Stomach (tissue), 9 donors: ENCODE measurements around the gene MOB3B. TPM values are rescaled to one million over a fixed set of nuclear protein-coding genes. Genes with fewer than 3 reads are reported as not detected.

Experiments
- DNase-seq, 2 donors: peaks; one replicate each; pipeline versions ENCODE4 v3.0.0 to v3.0.0-alpha.2; 2013 to 2019
- H3K27ac ChIP-seq, 5 donors: fragments of 200-600 bp in 4 of 5; sonication (generic) in 4 of 5; one replicate each; pipeline ENCODE4 v1.5.1; 2013 to 2019; ENCODE audit warnings: mild to moderate bottlenecking in 1 of 5, moderate library complexity in 1 of 5
- H3K27me3 ChIP-seq, 3 donors: fragments of 200-600 bp; sonication (generic); one replicate each; pipeline ENCODE4 v1.5.1; 2017 to 2019; ENCODE audit warnings: mixed run types in 1 of 3
- H3K36me3 ChIP-seq, 4 donors: fragments of 200-600 bp; sonication (generic); 1 replicate in 3 of 4; 2 replicates in 1 of 4; pipeline ENCODE4 v1.5.1; 2016 to 2019
- H3K4me1 ChIP-seq, 4 donors: fragments of 200-600 bp; sonication (generic); one replicate each; pipeline ENCODE4 v1.5.1; 2016 to 2019
- H3K4me3 ChIP-seq, 4 donors: fragments of 200-600 bp; sonication (generic) in 3 of 4; one replicate each; pipeline ENCODE4 v1.5.1; 2016 to 2019; ENCODE audit warnings: mild to moderate bottlenecking in 1 of 4
- H3K9me3 ChIP-seq, 4 donors: fragments of 200-600 bp; sonication (generic); one replicate each; pipeline ENCODE4 v1.5.1; 2016 to 2019
- EP300 ChIP-seq: sonication (generic); formaldehyde crosslinking; IDR thresholded peaks from one replicate; pipeline ENCODE4 v1.6.1; 2017; ENCODE audit warnings: antibody characterized with exemption
- POLR2A ChIP-seq, 4 donors: fragments of 450-650 bp; IDR thresholded peaks; one replicate each; pipeline ENCODE4 v1.6.1; 2016; ENCODE audit warnings: antibody characterized with exemption in 4 of 4, control low read depth in 2 of 4, mild to moderate bottlenecking in 1 of 4, moderate library complexity in 1 of 4
- POLR2AphosphoS5 ChIP-seq, 3 donors: sonication (generic); formaldehyde crosslinking; IDR thresholded peaks; one replicate each; pipeline ENCODE4 v1.6.1; 2016; ENCODE audit warnings: antibody characterized with exemption in 3 of 3
- WGBS, 5 donors: extraction: QIAGEN DNeasy Blood & Tissue Kit in 3 of 5; methylation state at CpG; one replicate each; pipeline versions ENCODE4 v1.1.5 to v1.1.7; 2013 to 2018; 5-methylcytosine and 5-hydroxymethylcytosine counted together
- intact Hi-C: fragments of 100-400 bp; cut with DNase I; formaldehyde crosslinking; loops from one replicate; pipeline ENCODE4 v1.15.1; 2023; ENCODE audit warnings: low total_unique reads
- polyA plus RNA-seq, 3 donors: library from polyadenylated mRNA; stranded (reverse); fragments of 200-250 nt; gene quantifications; one replicate each; pipeline ENCODE4 v1.2.3, GENCODE V29; 2013
- total RNA-seq, 5 donors: library from RNA; depleted of rRNA; stranded (reverse); fragments of >200 nt; gene quantifications; one replicate each; pipeline versions ENCODE4 v1.1.0 to v1.2.3, GENCODE V29; 2014 to 2016
- TF ChIP-seq, protein P1 (sequence below), 7 experiments: fragments of 450-650 bp in 4 of 7; fragments of 200-600 bp in 3 of 7; sonication (generic) in 3 of 7; IDR thresholded peaks; one replicate each; pipeline ENCODE4 v1.5.1; 2016 to 2019; ENCODE audit warnings: antibody characterized with exemption in 7 of 7, control low read depth in 2 of 7, mild to moderate bottlenecking in 1 of 7
- donor health status: healthy with polysubstance abuse.
- donor health status: Bipolar disorder and iron deficiency.
- donor health status: healthy.

The MOB3B gene
- total and polyA plus RNA-seq, 8 donors: 4.0 to 32.7 (median 9.7) TPM

GRCh38 chr9:27340285-27340674, 189.3 kb downstream of the MOB3B start:
- Histone ChIP-seq H3K4me3 (no peak overlapping the region), H3K27ac (peak overlapping the region in 4 of 5 donors; percentile 19 to 79 (median 71)), H3K9me3 (no peaks in the 10 kb centered on the region), H3K27me3 (no peaks in the 10 kb centered on the region), H3K36me3 (no peaks in the 10 kb centered on the region), H3K4me1 (peaks cover 36 to 50% (median 48%) of the 10 kb centered on the region in 4 donors)
- intact Hi-C loops: no loop called here
- TF ChIP-seq POLR2A (IDR thresholded peaks at IDR 0.05): no peak
- TF ChIP-seq, protein P1, sequence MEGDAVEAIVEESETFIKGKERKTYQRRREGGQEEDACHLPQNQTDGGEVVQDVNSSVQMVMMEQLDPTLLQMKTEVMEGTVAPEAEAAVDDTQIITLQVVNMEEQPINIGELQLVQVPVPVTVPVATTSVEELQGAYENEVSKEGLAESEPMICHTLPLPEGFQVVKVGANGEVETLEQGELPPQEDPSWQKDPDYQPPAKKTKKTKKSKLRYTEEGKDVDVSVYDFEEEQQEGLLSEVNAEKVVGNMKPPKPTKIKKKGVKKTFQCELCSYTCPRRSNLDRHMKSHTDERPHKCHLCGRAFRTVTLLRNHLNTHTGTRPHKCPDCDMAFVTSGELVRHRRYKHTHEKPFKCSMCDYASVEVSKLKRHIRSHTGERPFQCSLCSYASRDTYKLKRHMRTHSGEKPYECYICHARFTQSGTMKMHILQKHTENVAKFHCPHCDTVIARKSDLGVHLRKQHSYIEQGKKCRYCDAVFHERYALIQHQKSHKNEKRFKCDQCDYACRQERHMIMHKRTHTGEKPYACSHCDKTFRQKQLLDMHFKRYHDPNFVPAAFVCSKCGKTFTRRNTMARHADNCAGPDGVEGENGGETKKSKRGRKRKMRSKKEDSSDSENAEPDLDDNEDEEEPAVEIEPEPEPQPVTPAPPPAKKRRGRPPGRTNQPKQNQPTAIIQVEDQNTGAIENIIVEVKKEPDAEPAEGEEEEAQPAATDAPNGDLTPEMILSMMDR (IDR thresholded peaks at IDR 0.05): no peak
- 49 to 56% (median 51%) methylated on average over 5 of the region's 5 CpGs for WGBS, 5 donors
- no peak for DNase-seq

GRCh38 chr9:27339661-27340284, 189.8 kb downstream of the MOB3B start:
- Histone ChIP-seq H3K4me1 (peaks cover 36 to 50% (median 48%) of the 10 kb centered on the region in 4 donors), H3K9me3 (no peaks in the 10 kb centered on the region), H3K27me3 (no peaks in the 10 kb centered on the region), H3K27ac (peak overlapping the region; percentile 19 to 79 (median 70)), H3K36me3 (no peaks in the 10 kb centered on the region), H3K4me3 (no peak overlapping the region)
- intact Hi-C loops: no loop called here
- WGBS, 5 donors: 36 to 47% (median 41%) methylated on average over 11 of the region's 11 CpGs
- TF ChIP-seq POLR2AphosphoS5 (IDR thresholded peaks at IDR 0.05) (no peak), POLR2A (IDR thresholded peaks at IDR 0.05) (no peak), EP300 (no peak)
- TF ChIP-seq, protein P1 (IDR thresholded peaks at IDR 0.05): no peak
- no peak for DNase-seq

DNA sequence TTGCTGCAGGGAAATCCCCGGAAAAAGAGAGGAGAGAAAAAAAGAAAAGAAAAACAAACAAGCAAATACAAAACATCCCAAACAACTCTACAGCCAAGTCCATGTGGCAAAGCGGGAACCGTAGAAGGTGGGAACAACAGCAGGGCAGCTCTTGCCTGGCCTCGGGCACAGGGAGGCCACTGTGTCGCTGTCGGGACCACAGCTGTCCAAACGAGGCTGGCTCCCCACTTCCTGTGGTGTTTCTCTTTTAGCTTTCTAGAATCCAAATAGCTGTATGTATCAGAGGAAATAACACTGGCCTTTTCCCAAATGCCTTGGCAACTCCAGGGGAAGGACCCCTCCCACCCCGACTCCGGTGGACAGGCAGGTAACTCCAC, 191.1 kb downstream of the MOB3B start:
- Histone ChIP-seq H3K27ac (peak overlapping the region; percentile 25 to 79 (median 70)), H3K4me1 (peaks cover 36 to 55% (median 52%) of the 10 kb centered on the region in 4 donors), H3K36me3 (no peaks in the 10 kb centered on the region), H3K9me3 (no peaks in the 10 kb centered on the region), H3K27me3 (no peaks in the 10 kb centered on the region), H3K4me3 (peak overlapping the region in 1 of 4 donors; percentile 3)
- no peak for DNase-seq
- intact Hi-C loops: no loop called here
- 45 to 53% (median 49%) methylated on average over 9 of the region's 9 CpGs for WGBS, 5 donors
- TF ChIP-seq, protein P1 (IDR thresholded peaks at IDR 0.05): no peak
- TF ChIP-seq EP300 (no peak), POLR2A (IDR thresholded peaks at IDR 0.05) (no peak), POLR2AphosphoS5 (IDR thresholded peaks at IDR 0.05) (no peak)

DNA sequence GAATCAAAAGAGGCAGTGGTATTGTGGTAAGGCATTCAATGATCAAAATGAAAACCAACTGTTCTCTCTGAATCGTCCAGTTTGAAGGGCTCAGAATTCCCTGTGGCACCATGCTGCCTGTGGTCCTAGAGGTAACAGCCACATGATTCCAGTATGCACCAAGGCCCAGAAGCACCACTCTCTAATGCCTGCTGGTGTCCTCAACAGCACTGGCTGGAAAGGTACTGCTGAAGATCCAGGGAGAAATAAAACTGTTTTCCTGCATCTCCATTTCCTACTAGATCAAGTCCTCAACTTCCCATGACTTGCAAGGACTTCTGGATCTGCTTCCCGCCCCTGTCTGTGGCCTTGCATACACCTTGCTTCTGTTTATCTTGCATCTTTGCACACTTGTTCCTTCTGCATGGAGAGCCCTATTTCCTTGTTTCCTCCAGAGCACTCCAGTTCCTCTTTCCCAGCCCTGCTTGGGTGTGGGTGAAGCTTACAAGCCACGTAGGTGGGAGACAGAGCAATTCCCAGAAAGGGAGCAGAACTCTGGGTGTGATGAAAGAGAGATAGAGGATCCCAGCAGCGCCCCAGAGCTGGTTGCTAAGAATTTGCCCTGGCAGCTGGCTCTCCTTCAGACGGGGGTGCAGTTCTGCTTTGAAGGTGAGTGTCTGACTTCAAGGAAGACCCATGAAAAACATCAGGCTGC, 191.6 kb downstream of the MOB3B start:
- TF ChIP-seq POLR2AphosphoS5 (IDR thresholded peaks at IDR 0.05) (peak in 2 of 3 donors; percentile 60 to 70), POLR2A (IDR thresholded peaks at IDR 0.05) (no peak)
- 30 to 50% (median 41%) methylated on average over 5 of the region's 5 CpGs for WGBS, 5 donors

More for the DNA sequence above, 191.6 kb downstream of the MOB3B start:
- Histone ChIP-seq H3K4me3 (peak overlapping the region in 1 of 4 donors; percentile 3), H3K27me3 (no peaks in the 10 kb centered on the region), H3K9me3 (no peaks in the 10 kb centered on the region), H3K27ac (peak overlapping the region; percentile 39 to 79 (median 70)), H3K4me1 (peaks cover 36 to 60% (median 56%) of the 10 kb centered on the region in 4 donors), H3K36me3 (no peaks in the 10 kb centered on the region)
- peak; percentile 41 to 64 for DNase-seq
- intact Hi-C loops: no loop called here
